Inflammatory macrophage (primary cell): Measurements from ENCODE around the gene FBXO40.

ENCODE experiments used
- DNase-seq, 2 donors: peaks; one replicate each; pipeline ENCODE4 v3.0.0-alpha.2; 2020 to 2022

FBXO40 gene

DNA sequence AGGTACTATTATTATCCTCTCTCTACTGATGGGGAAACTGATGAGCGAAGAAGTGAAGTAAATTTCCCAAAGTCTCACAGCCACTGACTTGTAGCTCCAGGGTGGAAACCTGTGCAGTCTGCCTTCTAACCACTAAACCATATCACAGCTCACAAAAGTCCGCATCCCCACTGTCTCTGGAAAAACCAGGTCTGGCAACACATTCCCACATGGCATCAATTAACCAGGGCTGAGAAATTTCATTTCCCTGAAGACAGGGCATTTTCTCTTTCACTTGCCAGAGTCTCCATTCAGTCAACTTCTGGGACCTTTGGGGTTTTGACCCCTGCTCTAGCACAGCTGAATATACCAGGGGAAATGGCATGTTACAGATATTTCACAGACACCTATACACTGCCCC lies 26.5 kb downstream of the FBXO40 start:
- no peak for DNase-seq

DNA sequence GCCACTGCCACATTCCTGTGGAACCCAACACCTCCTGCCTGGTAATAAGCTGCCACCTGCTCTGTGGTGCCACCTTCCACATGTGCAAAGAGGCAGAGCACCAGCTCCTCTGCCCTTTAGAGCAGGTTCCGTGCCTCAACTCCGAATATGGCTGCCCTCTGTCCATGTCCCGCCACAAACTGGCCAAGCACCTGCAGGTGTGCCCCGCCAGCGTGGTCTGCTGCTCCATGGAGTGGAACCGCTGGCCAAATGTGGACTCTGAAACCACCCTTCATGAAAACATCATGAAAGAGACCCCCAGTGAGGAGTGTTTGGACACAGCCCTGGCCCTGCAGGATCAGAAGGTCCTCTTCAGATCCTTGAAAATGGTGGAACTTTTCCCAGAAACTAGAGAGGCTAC lies 28.3 kb downstream of the FBXO40 start:
- no peak for DNase-seq

DNA sequence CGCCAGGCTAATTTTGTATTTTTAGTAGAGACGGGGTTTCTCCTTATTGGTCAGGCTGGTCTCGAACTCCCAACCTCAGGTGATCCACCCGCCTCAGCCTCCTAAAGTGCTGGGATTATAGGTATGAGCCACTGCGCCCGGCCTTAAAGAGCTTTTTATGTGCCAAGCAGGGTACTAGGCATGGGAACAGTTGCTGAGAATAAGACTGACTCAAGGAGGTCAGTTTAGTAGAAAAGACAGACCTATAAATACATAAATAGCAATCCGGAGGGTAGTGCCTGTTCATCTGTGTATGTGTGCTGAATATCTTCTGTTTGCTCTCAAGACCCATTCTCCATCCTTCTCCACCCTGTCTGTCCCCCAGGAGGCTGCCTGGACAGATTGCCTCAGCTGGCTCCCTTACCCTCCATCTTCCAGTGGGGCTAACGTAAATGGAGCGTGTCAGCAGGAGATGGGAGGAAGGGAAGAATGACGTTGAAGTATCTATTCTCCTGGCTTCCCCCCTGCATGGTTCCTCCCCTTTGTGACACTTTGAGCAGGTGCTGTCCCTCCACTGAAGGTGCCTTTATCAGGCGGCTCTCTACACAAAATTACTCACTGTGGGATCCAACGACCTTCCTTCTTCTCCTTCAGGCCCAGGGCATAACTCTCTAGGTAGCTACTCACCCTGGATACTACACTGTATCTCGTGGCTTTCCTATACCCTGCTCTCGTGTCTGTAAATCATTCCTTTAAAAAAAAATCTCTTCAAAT lies 31.1 kb downstream of the FBXO40 start:
- no peak for DNase-seq

DNA sequence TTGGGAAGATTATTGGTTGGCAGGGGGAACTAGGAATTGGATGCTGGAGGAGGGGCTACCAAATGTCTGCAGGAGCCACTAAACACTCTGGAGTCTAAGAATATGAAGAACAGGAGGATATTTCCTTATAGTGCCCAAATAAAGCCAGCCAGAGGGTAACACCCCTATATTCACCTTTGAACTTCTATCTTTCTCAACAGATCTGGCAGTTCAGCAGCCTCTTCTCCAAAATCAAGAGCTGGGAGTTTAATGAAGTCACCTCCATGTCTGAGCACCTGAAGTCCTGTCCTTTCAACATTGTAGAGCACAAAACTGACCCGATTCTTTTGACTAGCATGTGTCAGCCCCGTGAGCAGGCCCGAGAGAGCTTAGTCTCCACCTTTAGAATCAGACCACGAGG lies 33.3 kb downstream of the FBXO40 start:
- DNase-seq = no peak

DNA sequence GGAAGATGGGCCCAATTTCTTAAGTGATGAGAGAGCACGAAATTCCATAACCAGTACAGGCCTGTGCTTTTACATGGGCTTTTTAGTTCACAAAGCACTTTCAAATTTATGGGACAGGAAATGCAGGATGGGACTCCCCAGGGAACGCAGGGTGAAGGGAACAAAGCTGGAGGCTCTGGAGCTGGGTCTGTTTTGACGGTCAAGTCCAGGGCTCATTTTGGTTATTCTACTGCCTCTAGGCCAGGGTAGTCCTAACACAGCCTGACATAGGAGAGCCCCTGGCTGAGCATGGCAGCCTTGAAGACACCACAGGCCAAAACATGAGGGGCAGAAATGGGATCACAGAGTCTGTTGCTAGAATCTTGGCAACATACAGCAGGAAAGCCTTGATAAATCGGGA lies 34.0 kb downstream of the FBXO40 start:
- no peak for DNase-seq

DNA sequence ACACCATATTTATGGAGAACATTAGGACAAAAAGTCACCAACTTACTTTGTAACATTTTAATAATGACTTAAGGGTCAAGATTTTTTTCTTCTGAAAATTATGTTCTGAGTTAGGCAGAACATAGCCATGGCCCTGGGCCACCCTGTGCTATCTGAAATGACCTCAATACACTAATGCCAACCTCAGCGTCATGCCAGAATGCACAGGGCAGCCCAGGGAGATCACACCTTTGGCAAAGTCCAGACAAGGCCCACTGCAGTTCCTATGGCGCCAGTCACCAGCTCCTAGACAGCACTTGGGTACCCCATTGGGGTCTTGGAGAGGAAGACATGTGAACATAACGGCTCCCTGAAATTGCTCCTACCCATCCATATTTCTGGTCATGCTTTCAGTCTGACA lies 34.4 kb downstream of the FBXO40 start:
- no peak for DNase-seq

DNA sequence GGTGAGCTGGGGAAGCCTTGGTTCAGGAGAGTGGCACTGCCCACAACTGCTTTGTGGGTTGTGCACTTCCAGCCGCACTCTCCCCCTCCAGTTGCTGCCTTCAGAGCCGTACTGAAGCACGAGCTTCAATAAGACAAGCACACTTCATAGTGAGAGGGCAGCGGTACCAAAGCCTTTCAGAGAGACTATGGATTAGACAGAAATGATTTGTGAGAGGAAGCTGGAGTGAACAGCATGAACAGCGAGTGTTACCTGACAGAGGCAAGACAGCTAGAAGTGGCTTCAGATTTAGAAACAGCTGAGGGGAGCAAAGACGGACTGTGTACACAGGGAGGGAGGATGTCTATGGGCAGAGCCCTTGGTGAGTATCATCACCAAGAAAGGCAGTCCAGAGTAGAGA lies 36.4 kb downstream of the FBXO40 start:
- DNase-seq = no peak

DNA sequence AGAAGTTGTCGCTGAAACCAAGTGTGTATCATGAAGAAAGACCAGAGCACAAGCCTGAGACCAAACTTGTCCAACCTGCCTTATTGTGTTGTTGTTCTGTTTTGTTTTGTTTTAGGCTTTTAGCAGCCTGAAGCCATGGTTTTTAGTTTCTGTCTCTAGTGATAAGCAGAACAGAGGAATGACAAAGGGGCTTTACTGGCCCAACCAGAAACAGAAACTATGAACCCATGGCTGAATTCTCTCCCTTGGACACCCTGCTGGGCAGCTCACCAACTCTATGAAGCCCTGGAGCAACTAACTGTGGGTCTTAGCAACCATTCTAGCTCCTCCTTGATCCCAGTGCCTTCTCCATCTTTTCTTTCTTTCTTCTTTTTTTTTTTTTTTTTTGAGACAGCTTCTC lies 37.2 kb downstream of the FBXO40 start:
- DNase-seq = no peak

DNA sequence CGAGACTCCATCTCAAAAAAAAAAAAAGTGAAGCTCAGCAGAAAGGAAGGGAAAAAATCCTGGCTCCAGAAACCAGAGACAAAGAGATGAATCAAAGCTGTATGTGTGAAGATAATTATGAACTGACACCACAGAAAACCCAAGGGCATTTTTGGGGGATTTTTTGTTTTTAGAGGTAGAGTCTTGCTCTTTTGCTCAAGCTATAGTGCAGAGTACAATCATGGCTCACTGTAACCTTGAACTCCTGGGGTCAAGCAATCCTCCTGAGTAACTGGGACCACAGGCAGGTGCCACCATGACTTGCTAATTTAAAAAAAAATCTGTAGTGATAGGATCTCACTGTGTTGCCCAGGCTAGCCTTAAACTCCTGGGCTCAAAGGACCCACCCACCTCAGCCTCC lies 44.7 kb downstream of the FBXO40 start:
- no peak for DNase-seq

DNA sequence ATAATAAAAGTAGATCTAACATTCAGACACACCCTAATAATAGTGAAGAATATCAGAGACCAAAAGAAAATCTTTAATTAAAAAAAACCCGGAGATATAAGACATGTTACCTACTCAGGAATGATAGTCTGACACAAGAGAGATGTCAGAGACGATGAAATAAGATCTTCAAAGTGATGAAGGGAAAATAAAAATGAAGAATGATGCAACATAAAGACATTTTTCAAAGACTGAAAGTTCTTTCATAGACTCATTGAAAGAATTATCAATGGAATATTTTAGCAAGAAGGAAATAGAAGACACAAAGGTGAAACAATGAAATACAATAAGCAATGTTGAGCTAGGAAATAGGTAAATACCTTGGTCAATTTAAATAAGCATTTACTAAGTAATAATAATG lies 47.9 kb downstream of the FBXO40 start:
- DNase-seq = no peak

DNA sequence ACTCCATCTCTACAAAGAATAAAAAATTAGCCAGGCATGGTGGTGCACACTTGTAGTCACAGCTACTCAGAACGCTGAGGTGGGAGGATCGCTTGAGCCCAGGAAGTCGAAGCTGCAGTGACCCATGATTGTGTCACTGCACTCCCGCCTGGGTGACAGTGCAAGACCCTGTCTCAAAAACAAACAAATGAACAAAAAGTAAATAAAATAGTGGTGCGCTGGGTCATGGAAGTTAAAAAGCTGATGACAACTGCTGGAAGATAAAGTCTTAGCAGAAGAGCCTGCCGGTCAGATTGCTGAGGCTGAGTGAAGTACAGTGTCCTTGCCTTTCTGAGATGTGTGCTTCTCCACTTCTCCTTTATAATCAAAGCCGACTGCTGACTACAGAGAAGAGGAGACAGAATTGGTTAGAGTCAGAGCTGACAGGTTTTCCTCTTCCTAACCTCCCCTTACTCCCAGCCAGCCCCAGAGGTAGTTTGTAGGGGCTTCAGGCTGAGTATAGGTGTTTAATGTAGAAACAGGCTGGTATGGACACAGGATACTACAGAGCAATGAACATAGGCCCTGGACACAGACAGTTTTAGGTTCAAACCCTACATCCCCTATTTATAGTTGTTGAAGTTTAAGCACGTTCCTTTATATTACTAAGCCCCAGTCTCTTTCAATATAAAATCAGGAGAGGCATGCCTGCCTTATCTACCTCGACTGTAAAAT lies 49.6 kb downstream of the FBXO40 start:
- no peak for DNase-seq

DNA sequence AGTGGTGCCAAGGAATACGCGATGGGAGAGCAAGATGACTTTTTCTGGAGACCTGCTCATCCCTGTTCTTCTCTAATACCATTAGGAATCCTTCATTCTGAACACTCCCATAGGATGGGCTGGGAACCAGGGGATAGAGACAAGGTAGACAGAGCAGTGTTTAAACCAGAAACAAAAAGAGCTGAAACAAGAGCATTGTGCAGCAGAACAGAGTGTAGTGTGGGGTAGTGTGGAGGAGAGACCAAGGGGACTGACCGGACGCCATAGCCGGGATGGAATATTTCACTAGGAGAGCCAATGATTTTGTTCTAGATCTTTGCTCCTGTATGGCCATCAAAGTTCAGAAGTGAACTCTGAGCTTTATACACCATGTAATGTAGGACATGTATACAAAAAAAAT lies 51.9 kb downstream of the FBXO40 start:
- DNase-seq = no peak

DNA sequence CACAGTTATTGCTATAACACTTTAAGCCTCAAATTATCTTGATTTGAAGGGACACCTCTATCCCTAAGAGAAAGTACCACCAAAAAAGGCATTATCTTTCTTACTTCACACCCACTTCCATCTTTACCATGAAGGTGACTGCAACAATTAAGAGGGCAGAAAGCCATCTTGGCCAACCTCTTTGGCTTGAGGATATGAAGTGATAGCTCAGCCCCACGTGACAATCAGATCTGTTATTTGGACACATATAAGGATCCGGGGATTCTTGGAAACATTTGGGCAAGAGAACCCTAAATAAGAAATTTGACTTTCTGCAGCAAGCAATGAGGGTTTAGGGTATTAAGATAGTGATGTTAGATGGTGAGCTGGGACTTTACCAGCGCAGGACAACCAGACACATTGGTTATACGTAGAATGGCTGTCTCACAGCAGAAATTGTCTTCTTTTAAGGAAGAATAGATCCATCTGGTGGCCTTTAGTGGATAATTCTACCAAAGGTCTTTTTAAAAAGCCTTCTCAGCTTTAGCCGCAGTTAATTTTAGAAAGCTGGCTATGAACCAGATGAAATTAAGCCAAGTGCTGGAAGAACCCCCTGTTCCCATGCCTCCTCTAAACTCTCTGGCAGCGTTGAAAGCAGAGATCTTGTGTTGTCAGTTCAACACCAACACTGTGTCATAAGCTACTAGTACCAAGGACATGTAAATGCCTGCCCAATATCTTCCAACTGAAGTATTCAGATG lies 55.2 kb downstream of the FBXO40 start:
- no peak for DNase-seq

DNA sequence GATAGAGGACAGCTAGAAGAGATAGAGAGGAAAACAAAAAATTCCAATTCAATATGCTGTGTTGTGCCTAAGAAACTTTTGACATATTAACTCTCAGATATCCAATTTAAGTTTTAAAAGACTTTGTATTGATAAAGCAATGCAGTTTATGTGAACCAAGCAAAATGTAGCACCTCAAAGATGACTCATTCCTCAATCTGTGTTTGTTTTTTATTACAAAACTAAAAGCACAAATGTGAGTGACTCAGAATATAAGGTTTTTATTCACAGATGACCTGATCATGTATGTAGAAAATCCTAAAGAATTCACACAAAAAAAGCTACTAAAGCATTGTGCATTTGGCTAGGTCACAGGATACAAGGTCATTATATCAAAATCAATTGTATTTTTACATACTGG lies 56.5 kb downstream of the FBXO40 start:
- no peak for DNase-seq

DNA sequence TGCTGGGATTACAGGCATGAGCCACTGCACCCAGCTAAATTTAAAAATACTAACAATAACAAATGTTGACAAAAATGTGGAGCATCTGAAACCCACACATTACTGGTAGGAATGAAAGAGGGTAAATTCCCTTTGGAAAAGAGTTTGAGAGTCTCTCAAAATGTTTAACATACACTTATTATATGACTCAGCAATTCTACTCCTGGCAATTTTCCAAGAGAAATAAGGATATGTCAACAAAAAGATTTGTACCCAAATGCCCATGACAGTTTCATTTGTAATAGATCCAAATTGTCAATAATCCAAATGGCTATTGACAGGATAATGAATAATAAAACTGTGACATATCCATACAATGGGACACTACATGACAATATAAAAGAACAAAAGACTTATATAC lies 58.5 kb downstream of the FBXO40 start:
- DNase-seq = peak in 1 of 2 donors; percentile 9

DNA sequence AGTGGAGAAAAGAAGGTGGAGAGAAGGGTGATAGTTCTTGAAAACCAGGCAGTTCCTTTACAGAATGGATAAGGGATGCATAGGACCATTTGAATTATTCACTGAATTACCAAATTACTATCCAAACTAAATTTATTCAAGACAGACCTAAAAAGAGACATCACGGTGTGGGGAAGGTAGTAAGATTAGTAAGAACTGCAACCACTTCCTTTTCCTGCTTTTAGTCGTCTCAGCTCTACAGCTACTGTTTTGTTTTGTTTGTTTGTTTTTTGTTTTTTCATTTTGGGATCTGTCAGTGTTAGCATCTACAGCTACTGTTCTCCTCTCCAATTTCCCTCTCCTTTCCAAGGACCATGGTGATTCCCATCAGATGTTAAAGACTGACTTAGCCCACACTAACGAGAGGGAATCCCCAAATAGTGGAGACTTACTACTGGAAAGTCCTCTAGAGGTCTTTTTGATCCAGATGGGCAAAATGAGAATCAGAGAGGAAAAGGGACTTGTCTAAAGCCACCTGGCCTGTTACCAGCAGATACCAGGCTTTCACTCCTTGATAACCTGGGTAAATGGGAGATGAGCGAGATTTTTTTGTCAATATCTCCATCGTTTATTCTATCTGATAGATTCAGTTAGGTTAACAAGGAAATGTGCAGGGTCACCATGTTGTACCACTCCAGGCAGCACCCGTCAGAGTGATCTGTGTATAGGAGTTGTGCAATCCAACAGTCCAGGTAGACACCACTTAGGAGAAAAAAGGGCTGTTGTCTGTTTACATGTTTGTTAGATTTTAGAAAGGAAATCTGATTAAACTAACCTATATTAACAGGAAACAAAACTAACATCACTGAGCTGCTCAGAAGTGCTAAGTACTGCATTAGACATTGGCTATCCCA lies 61.6 kb downstream of the FBXO40 start:
- DNase-seq = no peak

DNA sequence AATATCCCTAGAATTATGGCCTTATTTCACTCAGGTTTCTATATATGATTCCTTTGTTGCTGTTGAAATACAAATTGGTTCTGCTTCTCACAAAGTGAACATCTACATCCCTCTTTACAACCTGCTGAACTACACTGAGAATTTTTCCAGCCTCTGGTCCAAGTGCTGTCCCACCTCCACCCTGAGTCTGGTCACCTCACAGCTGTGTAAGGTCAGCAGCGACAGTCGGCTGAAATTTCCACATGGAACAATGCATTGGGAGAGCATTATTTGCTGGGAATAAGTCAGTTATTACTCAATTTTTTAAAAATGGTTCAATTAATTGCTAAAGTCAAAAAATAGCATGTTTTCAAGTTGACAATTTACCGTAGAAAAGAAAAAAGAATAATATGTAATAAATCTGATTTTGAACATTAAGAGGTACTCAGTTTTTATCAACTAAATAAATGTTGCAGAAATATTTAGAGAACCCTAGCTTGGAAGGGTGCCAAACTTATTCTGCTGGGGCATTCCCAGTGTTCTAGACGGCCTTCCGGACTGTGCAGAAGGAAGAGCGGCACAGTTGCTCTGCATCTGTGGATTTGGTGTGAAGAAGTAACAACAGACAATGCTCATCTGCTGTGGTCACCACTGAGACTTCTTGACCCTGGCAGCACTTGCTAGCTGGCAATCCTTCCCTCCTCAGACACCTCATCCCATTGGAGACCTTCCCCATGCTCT lies 65.7 kb downstream of the FBXO40 start:
- DNase-seq = no peak

DNA sequence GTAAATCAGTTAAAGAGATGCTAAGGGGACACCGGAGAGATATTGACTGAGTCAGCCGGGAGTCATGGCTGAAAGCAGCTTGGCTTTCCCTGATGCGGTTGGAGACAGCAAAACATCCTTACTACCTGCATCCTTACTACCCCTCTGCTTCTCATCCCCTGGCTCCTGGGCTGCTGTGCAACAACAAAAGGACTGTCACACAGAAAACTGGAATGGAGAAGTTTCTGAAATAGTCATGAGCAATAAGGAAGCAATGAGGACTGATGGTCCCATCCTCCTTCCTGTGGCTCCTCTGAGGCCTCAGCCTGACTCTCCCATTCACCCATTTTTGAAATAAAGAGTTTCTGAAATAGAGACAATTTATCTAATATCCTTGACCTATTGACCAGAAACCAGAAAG lies 66.4 kb downstream of the FBXO40 start:
- DNase-seq = peak; percentile 30 to 34

DNA sequence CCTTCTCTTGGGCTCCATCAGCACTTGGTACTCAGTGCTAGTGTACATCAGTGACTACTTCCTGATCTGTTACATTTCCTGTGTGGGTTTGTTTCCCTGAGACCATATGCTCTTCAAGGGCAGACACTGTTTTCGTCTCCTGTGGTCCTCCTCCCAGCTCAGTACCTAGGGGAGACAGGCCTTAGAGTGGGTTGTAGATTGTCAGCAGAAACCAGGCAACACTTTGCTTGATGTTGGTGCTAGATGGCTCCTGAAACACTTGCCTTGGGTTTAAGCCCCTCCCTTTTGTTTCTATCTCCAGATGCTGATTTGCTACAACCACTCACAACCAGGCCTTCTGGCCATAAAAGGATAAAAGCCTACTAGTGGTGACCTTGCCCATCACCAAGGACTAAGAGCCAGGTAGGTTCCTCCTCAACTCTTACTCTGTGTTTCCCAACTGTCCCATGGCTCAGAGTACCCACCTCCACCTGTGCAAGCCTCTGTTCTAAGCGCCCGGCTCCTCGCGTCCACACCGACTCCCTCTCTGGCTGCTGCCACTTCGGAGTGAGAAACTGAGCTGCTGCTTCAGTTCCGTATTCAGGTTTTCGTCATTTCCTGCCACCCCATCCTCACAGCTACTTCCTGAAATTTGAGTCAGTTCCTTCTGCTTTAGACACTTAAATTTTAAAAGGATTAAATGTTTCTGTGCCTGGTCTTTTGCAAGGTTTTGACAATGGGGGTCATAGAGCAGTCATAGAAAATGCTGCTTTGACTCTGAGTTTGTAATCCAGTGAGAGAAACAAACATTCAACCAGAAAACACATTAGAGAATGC lies 67.4 kb downstream of the FBXO40 start, which contains the start of gene HCLS1:
HCLS1 (minus strand) TSS at position 548 of the 816 bp plus-strand sequence. CDS start 2,556 bp downstream, outside the sequence.
- peak; percentile 89 to 92 for DNase-seq

DNA sequence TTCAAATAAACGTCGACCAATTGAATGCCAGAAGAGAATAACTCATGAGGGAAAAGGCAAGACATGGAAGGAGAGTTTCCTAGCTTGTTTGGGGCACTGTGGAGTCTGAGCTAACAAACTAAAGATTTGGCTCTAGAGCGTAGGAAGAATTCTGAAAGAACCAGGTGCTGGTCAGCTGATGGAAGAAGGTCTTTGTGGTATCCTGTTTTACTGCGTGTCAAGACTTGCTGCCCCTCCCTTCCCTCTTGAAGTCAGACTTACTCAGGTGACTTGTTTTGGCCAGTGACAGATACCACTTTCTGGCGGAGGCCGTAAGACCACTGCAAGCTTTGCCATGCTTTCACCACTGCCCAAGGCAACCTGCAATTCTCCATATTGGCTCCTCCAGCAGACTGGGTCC lies 68.2 kb downstream of the FBXO40 start:
- DNase-seq = peak in 1 of 2 donors; percentile 4

DNA sequence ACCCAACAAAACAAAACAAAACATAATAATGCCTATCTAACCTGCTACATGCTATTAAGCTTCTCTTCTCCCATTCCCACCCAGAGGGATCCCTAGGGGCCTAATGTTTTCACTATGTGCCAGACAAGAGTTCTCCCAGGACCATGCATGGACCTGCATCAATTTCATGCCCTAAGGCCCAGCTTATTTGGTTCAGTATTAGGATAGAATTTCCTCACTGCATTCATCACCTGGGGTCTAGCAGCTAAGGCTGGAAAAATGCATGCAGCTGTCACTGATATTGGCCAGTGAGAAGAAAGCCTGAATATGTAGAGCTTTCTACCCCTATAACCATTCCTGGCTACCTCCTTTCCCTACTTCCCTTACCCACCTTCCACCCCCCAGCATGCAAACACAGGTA lies 69.6 kb downstream of the FBXO40 start:
- no peak for DNase-seq
